HepG2 (cell line): Measurements from ENCODE around the gene SPHK1. TPM values are rescaled to one million over a fixed set of nuclear protein-coding genes. Genes with fewer than 3 reads are reported as not detected.
A peak's percentile ranks its signal among the peaks of the same experiment; 100 is the strongest.

Experiments
- ATAC-seq: fragments of 200-7000 bp; cut with Tn5 transposase; 3 replicates; pipeline ENCODE4 v1.9.1; 2020; ENCODE audit warnings: mild to moderate bottlenecking, moderate library complexity
- BruUV-seq: library from RNA; stranded (reverse); fragments of 400-500 nt; replicated peaks from 2 replicates; lab custom pipeline; 2021; lab: Mats Ljungman, UMichigan
- CTCF ChIA-PET: fragments of 300-600 bp; formaldehyde crosslinking; extraction: SDS; loops from one replicate; lab custom pipeline; 2021; ENCODE audit warnings: low total read pairs, inconsistent platforms, low intra/inter-chr PET ratio; lab: Yijun Ruan, JAX
- POLR2A ChIA-PET: fragments of 350-600 bp; sonication (Branson Sonifier 250); formaldehyde crosslinking; loops from one replicate; lab custom pipeline; 2020; ENCODE audit warnings: antibody characterized with exemption, inconsistent platforms; lab: Yijun Ruan, JAX
- DNase-seq: peaks from one replicate; pipeline ENCODE4 v3.0.0-alpha.2; 2015; ENCODE audit warnings: low spot score
- FAIRE-seq: peaks from 3 replicates; lab custom pipeline; 2011; peaks lifted over from hg19 to GRCh38; lab: Jason Lieb, UNC
- H2AFZ ChIP-seq: one replicate; pipeline ENCODE4 v1.6.1; 2011; ENCODE audit warnings: low read length, inconsistent platforms
- H3K27ac ChIP-seq: fragments of 300-600 bp; 3 replicates; pipeline ENCODE4 v1.8.0; 2011; ENCODE audit warnings: mixed run types, mild to moderate bottlenecking, mixed read lengths, low read length, inconsistent platforms; ENCODE audit not compliant: insufficient read depth; ENCODE audit errors: extremely low read length
- H3K27me3 ChIP-seq, 2 experiments: fragments of 200-600 bp in 1 of 2; 2 replicates in 1 of 2; 3 replicates in 1 of 2; pipeline versions ENCODE4 v1.6.0 to v1.8.0; 2011; ENCODE audit warnings: low read length in 2 of 2, mild to moderate bottlenecking in 2 of 2, moderate library complexity in 2 of 2, inconsistent platforms in 1 of 2; ENCODE audit not compliant: insufficient read depth in 2 of 2, control insufficient read depth in 1 of 2
- H3K36me3 ChIP-seq, 2 experiments: fragments of 200-600 bp in 1 of 2; replicated peaks in 1 of 2; 2 replicates in 1 of 2; 3 replicates in 1 of 2; pipeline versions ENCODE4 v1.5.1 to v1.8.0; 2011; ENCODE audit warnings: low read length in 2 of 2, inconsistent platforms in 1 of 2; ENCODE audit not compliant: insufficient read depth in 2 of 2, control insufficient read depth in 1 of 2
- H3K4me1 ChIP-seq: 2 replicates; pipeline ENCODE4 v1.5.1; 2012; ENCODE audit warnings: low read length, inconsistent platforms; ENCODE audit not compliant: insufficient read depth
- H3K4me2 ChIP-seq: 2 replicates; pipeline ENCODE4 v1.6.0; 2011; ENCODE audit warnings: low read depth, low read length, inconsistent platforms
- H3K4me3 ChIP-seq, 3 experiments: fragments of 200-600 bp in 1 of 3; sonication (generic), shearing (Covaris generic) in 1 of 3; replicated peaks in 1 of 3; 2 replicates each; pipeline ENCODE4 v1.5.1; 2011 to 2016; ENCODE audit warnings: low read length in 3 of 3, inconsistent platforms in 2 of 3, low read depth in 2 of 3, mild to moderate bottlenecking in 2 of 3, control low read depth in 1 of 3, mixed read lengths in 1 of 3; ENCODE audit not compliant: insufficient read depth in 1 of 3
- H3K79me2 ChIP-seq: one replicate; pipeline ENCODE4 v1.6.1; 2011; ENCODE audit warnings: low read length, inconsistent platforms; ENCODE audit not compliant: insufficient read depth
- H3K9ac ChIP-seq: 2 replicates; pipeline ENCODE4 v1.6.0; 2011; ENCODE audit warnings: mild to moderate bottlenecking, low read depth, low read length, inconsistent platforms; ENCODE audit not compliant: insufficient read depth
- H3K9me3 ChIP-seq: 2 replicates; pipeline ENCODE4 v1.5.1; 2012; ENCODE audit warnings: mild to moderate bottlenecking, low read length
- H4K20me1 ChIP-seq: 2 replicates; pipeline ENCODE4 v1.6.0; 2011; ENCODE audit warnings: inconsistent platforms, mild to moderate bottlenecking, low read length, moderate library complexity; ENCODE audit not compliant: insufficient read depth
- ATF2 ChIP-seq: sonication (generic); formaldehyde crosslinking; IDR thresholded peaks from 2 replicates; pipeline ENCODE4 v1.4.0; 2020; ENCODE audit warnings: missing genetic modification reagents
- ATF7 ChIP-seq, 2 experiments: fragments of 450-650 bp in 1 of 2; sonication (generic) in 1 of 2; formaldehyde crosslinking in 1 of 2; IDR thresholded peaks; 2 replicates each; pipeline versions ENCODE4 v1.4.0 to v1.6.1; 2016 to 2020; ENCODE audit warnings: antibody characterized with exemption in 1 of 2, mild to moderate bottlenecking in 1 of 2, missing genetic modification reagents in 1 of 2
- DR1 ChIP-seq: sonication (generic); formaldehyde crosslinking; IDR thresholded peaks from 2 replicates; pipeline ENCODE4 v1.8.0; 2021; ENCODE audit warnings: mild to moderate bottlenecking, missing genetic modification reagents, inconsistent platforms
- FOXO1 ChIP-seq: sonication (generic); formaldehyde crosslinking; IDR thresholded peaks from 2 replicates; pipeline ENCODE4 v1.4.0; 2020; ENCODE audit warnings: missing genetic modification reagents
- HNF1A ChIP-seq, 2 experiments: sonication (generic) in 1 of 2; formaldehyde crosslinking in 1 of 2; IDR thresholded peaks; 2 replicates each; pipeline versions ENCODE4 v1.4.0 to v1.6.1; 2016 to 2020; ENCODE audit warnings: borderline replicate concordance in 1 of 2, low read depth in 1 of 2, mild to moderate bottlenecking in 1 of 2, missing genetic modification reagents in 1 of 2
- HNRNPL ChIP-seq: fragments of 200-400 bp; formaldehyde crosslinking; IDR thresholded peaks from 2 replicates; pipeline ENCODE4 v1.6.1; 2017; ENCODE audit warnings: mild to moderate bottlenecking, low read depth, low read length
- ZBTB1 ChIP-seq: sonication (generic); formaldehyde crosslinking; IDR thresholded peaks from 2 replicates; pipeline ENCODE4 v1.4.0; 2020; ENCODE audit warnings: missing genetic modification reagents, borderline replicate concordance
- ZC3H13 ChIP-seq: sonication (generic); formaldehyde crosslinking; IDR thresholded peaks from 2 replicates; pipeline ENCODE4 v1.8.1; 2023; ENCODE audit warnings: mild to moderate bottlenecking, missing genetic modification reagents, moderate library complexity
- ZNF383 ChIP-seq: sonication (generic); formaldehyde crosslinking; IDR thresholded peaks from 2 replicates; pipeline ENCODE4 v1.4.0; 2020; ENCODE audit warnings: missing genetic modification reagents, mild to moderate bottlenecking, borderline replicate concordance
- ZNF451 ChIP-seq: sonication (generic); formaldehyde crosslinking; IDR thresholded peaks from 2 replicates; pipeline ENCODE4 v1.5.0; 2020; ENCODE audit warnings: mild to moderate bottlenecking, missing genetic modification reagents
- WGBS: methylation state at CpG from one replicate; pipeline ENCODE4 v1.1.6; 2017; ENCODE audit warnings: low lambda C conversion rate; 5-methylcytosine and 5-hydroxymethylcytosine counted together
- in situ Hi-C: cut with HindIII; loops from 2 replicates; pipeline ENCODE4 v1.10.0; 2017; ENCODE audit warnings: low pct_unique_long_range_greater_than_20kb; ENCODE audit not compliant: extremely low pct_ligation_motif_present
- intact Hi-C: fragments of 100-400 bp; cut with micrococcal nuclease; formaldehyde crosslinking; loops from one replicate; pipeline ENCODE4 v1.10.0; 2022; ENCODE audit not compliant: unreplicated experiment
- polyA plus RNA-seq, 8 experiments: library from polyadenylated mRNA; depleted of rRNA in 3 of 8; stranded (reverse) in 7 of 8; unstranded in 1 of 8; fragments of >200 nt; fragmentation: Illumina TruSeq in 4 of 8; extraction: Trizol in 4 of 8; gene quantifications; 2 replicates each; pipeline versions ENCODE4 v1.2.1 to v1.2.3, GENCODE V29; 2011 to 2016; ENCODE audit warnings: low read depth in 4 of 8, missing spikeins in 1 of 8, mixed read lengths in 1 of 8; ENCODE audit not compliant: insufficient read depth in 1 of 8
- total RNA-seq, 5 experiments: library from RNA; depleted of rRNA; stranded (reverse); fragments of >200 nt; fragmentation: Illumina TruSeq; extraction: Trizol; gene quantifications; 2 replicates each; pipeline ENCODE4 v1.2.3, GENCODE V29; 2016; ENCODE audit warnings: low read depth in 1 of 5
- TF ChIP-seq, protein P1 (sequence below): sonication (generic); formaldehyde crosslinking; IDR thresholded peaks from 2 replicates; pipeline ENCODE4 v1.4.0; 2020; ENCODE audit warnings: low read depth, mild to moderate bottlenecking, missing genetic modification reagents

The SPHK1 gene
- total and polyA plus RNA-seq, 2 of the 13 experiments (the other 11 are each of a cell fraction or from before 2014, with no cell fraction given) = 129 to 160 TPM

GRCh38 chr17:76398523-76399174 is 14.2 kb downstream of the SPHK1 start:
- POLR2A ChIA-PET = interaction anchor here (1.2 to 2.6 kb wide), 16 partner anchors 10 to 134 kb away, joined by 3 to 18 read pairs (median 6); partner anchors contain the start of genes PRPSAP1, SPHK1 and UBALD2
- peak; percentile 18 for ATAC-seq
- H3K4me1 ChIP-seq = no peaks in the 10 kb centered on the region
- H3K9me3 ChIP-seq = no peaks in the 10 kb centered on the region
- FAIRE-seq = no peak
- peaks cover 73 to 88% of the 10 kb centered on the region in 2 experiments for H3K36me3 ChIP-seq
- H3K4me2 ChIP-seq = no peak overlapping the region
- CTCF ChIA-PET = interaction anchor here (1.2 to 2.3 kb wide), 4 partner anchors 13 to 119 kb away, joined by 3 to 14 read pairs (median 4); no protein-coding TSS in a partner anchor
- no peaks in the 10 kb centered on the region for H3K79me2 ChIP-seq
- no peak for DNase-seq
- no peaks in the 10 kb centered on the region for H3K27me3 ChIP-seq
- 93% methylated on average over 20 of the region's 20 CpGs for WGBS
- H3K27ac ChIP-seq = no peak overlapping the region
- no peak overlapping the region for H3K9ac ChIP-seq
- no peak overlapping the region for H3K4me3 ChIP-seq
- intact Hi-C loops = loop anchor here (1.0 kb wide), 2 partner anchors 9 to 95 kb away; no protein-coding TSS in a partner anchor
- peaks cover 4% of the 10 kb centered on the region; the same call in 1 of the 2 replicates for H4K20me1 ChIP-seq
- H2AFZ ChIP-seq = no peak overlapping the region
- BruUV-seq = no TSS peak
- in situ Hi-C loops = loop anchor here (5.0 kb wide), 1 partner anchor 96 kb away; no protein-coding TSS in a partner anchor
- TF ChIP-seq ZC3H13 = 0 out of 2 replicates have a peak, but pooled peaks have one; percentile 6
- no peak for TF ChIP-seq ZBTB1 (CRISPR knock-in tag)
- TF ChIP-seq HNF1A (IDR thresholded peaks at IDR 0.05; ENCODE audit: low read depth) = no peak
- 0 out of 2 replicates have a peak, but pooled peaks have one; percentile 21 for TF ChIP-seq HNF1A (CRISPR knock-in tag; IDR thresholded peaks at IDR 0.05; ENCODE audit: borderline replicate concordance)
- TF ChIP-seq FOXO1 (CRISPR knock-in tag) = no peak
- TF ChIP-seq, protein P1, sequence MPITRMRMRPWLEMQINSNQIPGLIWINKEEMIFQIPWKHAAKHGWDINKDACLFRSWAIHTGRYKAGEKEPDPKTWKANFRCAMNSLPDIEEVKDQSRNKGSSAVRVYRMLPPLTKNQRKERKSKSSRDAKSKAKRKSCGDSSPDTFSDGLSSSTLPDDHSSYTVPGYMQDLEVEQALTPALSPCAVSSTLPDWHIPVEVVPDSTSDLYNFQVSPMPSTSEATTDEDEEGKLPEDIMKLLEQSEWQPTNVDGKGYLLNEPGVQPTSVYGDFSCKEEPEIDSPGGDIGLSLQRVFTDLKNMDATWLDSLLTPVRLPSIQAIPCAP (CRISPR knock-in tag) = 0 out of 2 replicates have a peak, but pooled peaks have one; percentile 40
- TF ChIP-seq ATF7 (IDR thresholded peaks at IDR 0.05) = no peak
- TF ChIP-seq ATF7 (CRISPR knock-in tag; IDR thresholded peaks at IDR 0.05) = 0 out of 2 replicates have a peak, but pooled peaks have one; percentile 40
- TF ChIP-seq HNRNPL = peak; percentile 60; the same call in 1 of the 2 replicates
- TF ChIP-seq ATF2 = no peak
- TF ChIP-seq ZNF451 (CRISPR knock-in tag) = no peak
- TF ChIP-seq DR1 (CRISPR knock-in tag) = no peak
- TF ChIP-seq ZNF383 (CRISPR knock-in tag) = 0 out of 2 replicates have a peak, but pooled peaks have one; percentile 14
